Uterus (tissue), 2 donors: ENCODE data around the gene CHST13.

ENCODE experiments used
- CTCF ChIP-seq, 4 experiments: fragments of 200-600 bp in 2 of 4; fragments of 450-650 bp in 2 of 4; sonication (generic) in 2 of 4; IDR thresholded peaks; one replicate each; pipeline ENCODE4 v1.5.1; 2016 to 2019; ENCODE audit warnings: antibody characterized with exemption in 4 of 4, mild to moderate bottlenecking in 2 of 4, moderate library complexity in 1 of 4
- POLR2A ChIP-seq, 2 donors: fragments of 450-650 bp; IDR thresholded peaks; one replicate each; pipeline ENCODE4 v1.6.1; 2016; ENCODE audit warnings: antibody characterized with exemption in 2 of 2, mild to moderate bottlenecking in 1 of 2, moderate library complexity in 1 of 2

DNA sequence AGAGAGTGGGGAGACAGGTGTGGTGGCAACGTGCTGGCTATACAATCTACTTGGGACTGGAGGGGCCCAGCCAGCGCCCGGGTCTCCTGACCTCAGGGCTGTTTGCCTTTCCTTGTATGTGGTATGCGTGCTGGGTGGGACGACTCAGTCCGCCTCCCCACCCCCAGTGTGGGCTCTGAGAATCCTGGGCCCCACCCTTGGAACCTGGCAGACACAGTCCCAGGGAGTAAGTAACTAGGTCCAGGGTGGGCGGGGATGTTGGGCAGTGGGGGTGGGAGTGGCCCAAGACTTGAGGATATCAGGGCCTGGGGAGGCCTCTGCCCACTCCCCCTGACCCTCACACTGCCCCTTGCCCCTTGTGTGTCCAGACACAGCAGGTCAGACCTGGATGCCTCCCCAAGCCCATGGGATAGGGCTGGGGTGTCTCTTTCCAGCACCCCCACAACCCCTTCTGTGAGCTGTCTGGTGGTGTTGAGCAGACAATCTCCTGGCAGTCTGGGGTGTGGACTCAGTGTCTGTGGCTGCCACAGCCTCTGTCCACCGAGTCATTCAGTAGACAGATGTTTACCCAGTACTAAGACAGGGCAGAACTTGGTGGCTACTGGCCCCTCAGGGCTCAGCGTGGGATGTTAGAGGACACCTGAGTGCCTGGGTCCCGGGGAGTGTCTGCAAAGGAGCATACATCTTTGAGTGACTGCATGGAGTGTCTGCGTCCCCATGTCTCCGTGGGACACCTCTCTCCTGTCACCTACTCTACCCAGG lies 1.3 kb downstream of the CHST13 start:
- TF ChIP-seq CTCF (IDR thresholded peaks at IDR 0.05) = no peak
- TF ChIP-seq POLR2A (IDR thresholded peaks at IDR 0.05) = no peak
